Stomach (tissue), 9 donors: ENCODE measurements around the gene TTC9. TPM values are rescaled to one million over a fixed set of nuclear protein-coding genes. Genes with fewer than 3 reads are reported as not detected.

Source experiments
- DNase-seq, 2 donors: peaks; one replicate each; pipeline versions ENCODE4 v3.0.0 to v3.0.0-alpha.2; 2013 to 2019
- H3K27ac ChIP-seq, 5 donors: fragments of 200-600 bp in 4 of 5; sonication (generic) in 4 of 5; one replicate each; pipeline ENCODE4 v1.5.1; 2013 to 2019; ENCODE audit warnings: mild to moderate bottlenecking in 1 of 5, moderate library complexity in 1 of 5
- H3K27me3 ChIP-seq, 3 donors: fragments of 200-600 bp; sonication (generic); one replicate each; pipeline ENCODE4 v1.5.1; 2017 to 2019; ENCODE audit warnings: mixed run types in 1 of 3
- H3K36me3 ChIP-seq, 4 donors: fragments of 200-600 bp; sonication (generic); 1 replicate in 3 of 4; 2 replicates in 1 of 4; pipeline ENCODE4 v1.5.1; 2016 to 2019
- H3K4me1 ChIP-seq, 4 donors: fragments of 200-600 bp; sonication (generic); one replicate each; pipeline ENCODE4 v1.5.1; 2016 to 2019
- H3K4me3 ChIP-seq, 4 donors: fragments of 200-600 bp; sonication (generic) in 3 of 4; one replicate each; pipeline ENCODE4 v1.5.1; 2016 to 2019; ENCODE audit warnings: mild to moderate bottlenecking in 1 of 4
- H3K9me3 ChIP-seq, 4 donors: fragments of 200-600 bp; sonication (generic); one replicate each; pipeline ENCODE4 v1.5.1; 2016 to 2019
- CTCF ChIP-seq, 7 experiments: fragments of 450-650 bp in 4 of 7; fragments of 200-600 bp in 3 of 7; sonication (generic) in 3 of 7; IDR thresholded peaks; one replicate each; pipeline ENCODE4 v1.5.1; 2016 to 2019; ENCODE audit warnings: antibody characterized with exemption in 7 of 7, control low read depth in 2 of 7, mild to moderate bottlenecking in 1 of 7
- EP300 ChIP-seq: sonication (generic); formaldehyde crosslinking; IDR thresholded peaks from one replicate; pipeline ENCODE4 v1.6.1; 2017; ENCODE audit warnings: antibody characterized with exemption
- POLR2A ChIP-seq, 4 donors: fragments of 450-650 bp; IDR thresholded peaks; one replicate each; pipeline ENCODE4 v1.6.1; 2016; ENCODE audit warnings: antibody characterized with exemption in 4 of 4, control low read depth in 2 of 4, mild to moderate bottlenecking in 1 of 4, moderate library complexity in 1 of 4
- POLR2AphosphoS5 ChIP-seq, 3 donors: sonication (generic); formaldehyde crosslinking; IDR thresholded peaks; one replicate each; pipeline ENCODE4 v1.6.1; 2016; ENCODE audit warnings: antibody characterized with exemption in 3 of 3
- WGBS, 5 donors: extraction: QIAGEN DNeasy Blood & Tissue Kit in 3 of 5; methylation state at CpG; one replicate each; pipeline versions ENCODE4 v1.1.5 to v1.1.7; 2013 to 2018; 5-methylcytosine and 5-hydroxymethylcytosine counted together
- intact Hi-C: fragments of 100-400 bp; cut with DNase I; formaldehyde crosslinking; loops from one replicate; pipeline ENCODE4 v1.15.1; 2023; ENCODE audit warnings: low total_unique reads
- polyA plus RNA-seq, 3 donors: library from polyadenylated mRNA; stranded (reverse); fragments of 200-250 nt; gene quantifications; one replicate each; pipeline ENCODE4 v1.2.3, GENCODE V29; 2013
- total RNA-seq, 5 donors: library from RNA; depleted of rRNA; stranded (reverse); fragments of >200 nt; gene quantifications; one replicate each; pipeline versions ENCODE4 v1.1.0 to v1.2.3, GENCODE V29; 2014 to 2016
- donor health status: healthy with polysubstance abuse.
- donor health status: Bipolar disorder and iron deficiency.
- donor health status: healthy.

TTC9 gene
- total and polyA plus RNA-seq, 8 donors = 1.8 to 7.3 (median 4.7) TPM; not detected in 2

GRCh38 chr14:70696026-70696425, 54.3 kb downstream of the TTC9 start:
- no peaks in the 10 kb centered on the region for H3K9me3 ChIP-seq
- 35 to 78% (median 70%) methylated on average over 2 of the region's 2 CpGs for WGBS, 5 donors
- DNase-seq = no peak
- intact Hi-C loops = no loop called here
- no peak overlapping the region for H3K27ac ChIP-seq
- H3K4me1 ChIP-seq = peaks cover 0 to 18% (median 12%) of the 10 kb centered on the region in 4 donors
- TF ChIP-seq CTCF (IDR thresholded peaks at IDR 0.05) (no peak), POLR2AphosphoS5 (IDR thresholded peaks at IDR 0.05) (no peak), EP300 (no peak), POLR2A (IDR thresholded peaks at IDR 0.05) (no peak)
- no peak overlapping the region for H3K4me3 ChIP-seq
- no peaks in the 10 kb centered on the region for H3K27me3 ChIP-seq
- no peaks in the 10 kb centered on the region for H3K36me3 ChIP-seq

GRCh38 chr14:70697701-70698100, 56.0 kb downstream of the TTC9 start:
- whole genome bisulfite sequencing, 5 donors = 23 to 48% (median 34%) methylated on average over 2 of the region's 2 CpGs
- Histone ChIP-seq H3K27ac (peak overlapping the region; percentile 57 to 82 (median 78)), H3K27me3 (no peaks in the 10 kb centered on the region), H3K4me1 (peaks cover 3 to 18% (median 12%) of the 10 kb centered on the region in 4 donors), H3K36me3 (no peaks in the 10 kb centered on the region), H3K9me3 (no peaks in the 10 kb centered on the region), H3K4me3 (no peak overlapping the region)
- TF ChIP-seq CTCF (IDR thresholded peaks at IDR 0.05) = no peak
- no peak for TF ChIP-seq EP300
- TF ChIP-seq POLR2A (IDR thresholded peaks at IDR 0.05) = no peak
- TF ChIP-seq POLR2AphosphoS5 (IDR thresholded peaks at IDR 0.05) = peak in 2 of 3 donors; percentile 28 to 40
- intact Hi-C loops = no loop called here
- DNase-seq = peak in 1 of 2 donors; percentile 58

GRCh38 chr14:70698288-70698687, 56.6 kb downstream of the TTC9 start:
- TF ChIP-seq POLR2A (IDR thresholded peaks at IDR 0.05) (no peak), POLR2AphosphoS5 (IDR thresholded peaks at IDR 0.05) (peak in 2 of 3 donors; percentile 72 to 79)
- Histone ChIP-seq H3K27ac (peak overlapping the region; percentile 57 to 82 (median 78)), H3K4me3 (no peak overlapping the region), H3K27me3 (no peaks in the 10 kb centered on the region), H3K36me3 (no peaks in the 10 kb centered on the region), H3K9me3 (no peaks in the 10 kb centered on the region), H3K4me1 (peaks cover 3 to 18% (median 12%) of the 10 kb centered on the region in 4 donors)
- peak; percentile 72 to 74 for DNase-seq
- intact Hi-C loops = no loop called here
- 45 to 53% (median 46%) methylated on average over 3 of the region's 3 CpGs for WGBS, 5 donors

GRCh38 chr14:70699646-70700045, 57.9 kb downstream of the TTC9 start:
- no peak for DNase-seq
- intact Hi-C loops = no loop called here
- Histone ChIP-seq H3K4me1 (peaks cover 8 to 18% (median 13%) of the 10 kb centered on the region in 4 donors), H3K9me3 (no peaks in the 10 kb centered on the region), H3K4me3 (no peak overlapping the region), H3K27me3 (no peaks in the 10 kb centered on the region), H3K27ac (no peak overlapping the region), H3K36me3 (no peaks in the 10 kb centered on the region)
- TF ChIP-seq EP300 (no peak), POLR2AphosphoS5 (IDR thresholded peaks at IDR 0.05) (no peak), POLR2A (IDR thresholded peaks at IDR 0.05) (no peak), CTCF (IDR thresholded peaks at IDR 0.05) (no peak)
- 79 to 92% (median 83%) methylated on average over 4 to 5 of the region's 5 CpGs for WGBS, 5 donors

- H3K9me3 ChIP-seq = no peaks in the 10 kb centered on the region
- WGBS, 5 donors = 72 to 90% (median 83%) methylated on average over 4 of the region's 4 CpGs
- no peaks in the 10 kb centered on the region for H3K36me3 ChIP-seq
- H3K4me3 ChIP-seq = no peak overlapping the region
- H3K4me1 ChIP-seq = peaks cover 8 to 18% (median 13%) of the 10 kb centered on the region in 4 donors
- H3K27ac ChIP-seq = peak overlapping the region in 1 of 5 donors; percentile 10
- H3K27me3 ChIP-seq = no peaks in the 10 kb centered on the region
- TF ChIP-seq POLR2AphosphoS5 (IDR thresholded peaks at IDR 0.05) (no peak), POLR2A (IDR thresholded peaks at IDR 0.05) (no peak)
- no peak for DNase-seq
- intact Hi-C loops = no loop called here
Observed at GRCh38 chr14:70700955-70701585, 59.4 kb downstream of the TTC9 start.
